ENCODE results near the gene TMEM242. TPM values are rescaled to one million over a fixed set of nuclear protein-coding genes. Genes with fewer than 3 reads are reported as not detected.
"Not testable (repeated sequence)": the region's sequence is repeated elsewhere in the genome, so short reads cannot be mapped to it uniquely, and the experiment has no call there.

TMEM242 gene
- 10.1 and 10.7 TPM in 2 replicates for total RNA-seq

- Mint-ChIP-seq H3K9me3 (no peaks in the 10 kb centered on the region), H3K36me3 (ENCODE audit: low read depth) (peaks cover 18% of the 10 kb centered on the region), H3K27me3 (peaks cover 21% of the 10 kb centered on the region), H3K4me1 (peaks cover 39% of the 10 kb centered on the region), H3K27ac (peak within 1 kb of the TSS; percentile 92), H3K4me3 (peak within 1 kb of the TSS; percentile 94)
- intact Hi-C loops (cut with micrococcal nuclease) = loop anchor here (1.0 to 10.0 kb wide), 7 partner anchors 45 to 621 kb away; no protein-coding TSS in a partner anchor
- DNase-seq = peak; percentile 97
These were observed at the start of gene TMEM242 for GRCh38 chr6:157323255-157323965. Gene TMEM242, minus strand, starts transcription at chr6:157323519. Its CDS starts 20 bp downstream, at chr6:157323499.

GRCh38 chr6:157372501-157373280, 49.4 kb upstream of the TMEM242 start:
- intact Hi-C loops (cut with micrococcal nuclease) = no loop called here

GRCh38 chr6:157370755-157371154, 47.4 kb upstream of the TMEM242 start:
- no peaks in the 10 kb centered on the region for H3K36me3 Mint-ChIP-seq (ENCODE audit: low read depth)
- peaks cover 57% of the 10 kb centered on the region for H3K27me3 Mint-ChIP-seq
- peaks cover 16% of the 10 kb centered on the region for H3K4me1 Mint-ChIP-seq
- H3K27ac Mint-ChIP-seq = no peak overlapping the region
- H3K4me3 Mint-ChIP-seq = no peak overlapping the region
- intact Hi-C loops (cut with micrococcal nuclease) = loop anchor here (1.0 kb wide), 1 partner anchor 10 kb away; no protein-coding TSS in a partner anchor
- DNase-seq = no peak
- H3K9me3 Mint-ChIP-seq = no peaks in the 10 kb centered on the region

More at GRCh38 chr6:157372501-157373280, 49.4 kb upstream of the TMEM242 start:
- Mint-ChIP-seq H3K9me3 (no peaks in the 10 kb centered on the region), H3K36me3 (ENCODE audit: low read depth) (no peaks in the 10 kb centered on the region), H3K4me3 (no peak overlapping the region), H3K4me1 (peaks cover 28% of the 10 kb centered on the region), H3K27ac (no peak overlapping the region), H3K27me3 (peaks cover 52% of the 10 kb centered on the region)
- DNase-seq = no peak

GRCh38 chr6:157368359-157369049, 45.2 kb upstream of the TMEM242 start:
- Mint-ChIP-seq H3K4me1 (peaks cover 16% of the 10 kb centered on the region), H3K4me3 (no peak overlapping the region), H3K27ac (no peak overlapping the region), H3K9me3 (no peaks in the 10 kb centered on the region), H3K36me3 (ENCODE audit: low read depth) (no peaks in the 10 kb centered on the region), H3K27me3 (peaks cover 59% of the 10 kb centered on the region)
- no peak for DNase-seq
- intact Hi-C loops (cut with micrococcal nuclease) = loop anchor here (1.0 to 2.0 kb wide), 4 partner anchors 46 to 168 kb away; partner anchors contain the start of gene TMEM242

GRCh38 chr6:157366648-157367047, 43.3 kb upstream of the TMEM242 start:
- Mint-ChIP-seq H3K9me3 (no peaks in the 10 kb centered on the region), H3K27ac (no peak overlapping the region), H3K36me3 (ENCODE audit: low read depth) (no peaks in the 10 kb centered on the region), H3K27me3 (peaks cover 48% of the 10 kb centered on the region), H3K4me1 (peaks cover 16% of the 10 kb centered on the region), H3K4me3 (no peak overlapping the region)
- no peak for DNase-seq
- intact Hi-C loops (cut with micrococcal nuclease) = no loop called here

GRCh38 chr6:157364705-157365104, 41.4 kb upstream of the TMEM242 start:
- intact Hi-C loops (cut with micrococcal nuclease) = no loop called here
- peaks cover 46% of the 10 kb centered on the region for H3K27me3 Mint-ChIP-seq

GRCh38 chr6:157361886-157362285, 38.6 kb upstream of the TMEM242 start:
- Mint-ChIP-seq H3K36me3 (ENCODE audit: low read depth) (no peaks in the 10 kb centered on the region), H3K27ac (no peak overlapping the region), H3K4me1 (no peaks in the 10 kb centered on the region), H3K4me3 (no peak overlapping the region), H3K9me3 (no peaks in the 10 kb centered on the region), H3K27me3 (peaks cover 44% of the 10 kb centered on the region)
- intact Hi-C loops (cut with micrococcal nuclease) = no loop called here
- no peak for DNase-seq

More at GRCh38 chr6:157364705-157365104, 41.4 kb upstream of the TMEM242 start:
- DNase-seq = no peak
- no peaks in the 10 kb centered on the region for H3K9me3 Mint-ChIP-seq
- no peak overlapping the region for H3K4me3 Mint-ChIP-seq
- H3K4me1 Mint-ChIP-seq = peaks cover 13% of the 10 kb centered on the region
- no peak overlapping the region for H3K27ac Mint-ChIP-seq
- H3K36me3 Mint-ChIP-seq (ENCODE audit: low read depth) = no peaks in the 10 kb centered on the region

GRCh38 chr6:157358287-157358686, 35.0 kb upstream of the TMEM242 start:
- intact Hi-C loops (cut with micrococcal nuclease) = no loop called here
- H3K27me3 Mint-ChIP-seq = peaks cover 46% of the 10 kb centered on the region

GRCh38 chr6:157346373-157346772, 23.1 kb upstream of the TMEM242 start:
- no peak for DNase-seq
- intact Hi-C loops (cut with micrococcal nuclease) = no loop called here
- H3K36me3 Mint-ChIP-seq (ENCODE audit: low read depth) = no peaks in the 10 kb centered on the region
- H3K27ac Mint-ChIP-seq = no peak overlapping the region
- no peaks in the 10 kb centered on the region for H3K4me1 Mint-ChIP-seq
- H3K27me3 Mint-ChIP-seq = peaks cover 61% of the 10 kb centered on the region
- peaks cover 4% of the 10 kb centered on the region for H3K9me3 Mint-ChIP-seq
- H3K4me3 Mint-ChIP-seq = no peak overlapping the region

More at GRCh38 chr6:157358287-157358686, 35.0 kb upstream of the TMEM242 start:
- no peaks in the 10 kb centered on the region for H3K4me1 Mint-ChIP-seq
- no peaks in the 10 kb centered on the region for H3K36me3 Mint-ChIP-seq (ENCODE audit: low read depth)
- no peak overlapping the region for H3K27ac Mint-ChIP-seq
- H3K4me3 Mint-ChIP-seq = no peak overlapping the region
- DNase-seq = no peak
- H3K9me3 Mint-ChIP-seq = no peaks in the 10 kb centered on the region

GRCh38 chr6:157343732-157344131, 20.4 kb upstream of the TMEM242 start:
- intact Hi-C loops (cut with micrococcal nuclease) = no loop called here
- Mint-ChIP-seq H3K4me3 (no peak overlapping the region), H3K9me3 (no peaks in the 10 kb centered on the region), H3K4me1 (no peaks in the 10 kb centered on the region), H3K36me3 (ENCODE audit: low read depth) (no peaks in the 10 kb centered on the region), H3K27ac (no peak overlapping the region), H3K27me3 (peaks cover 65% of the 10 kb centered on the region)
- DNase-seq = no peak

- H3K27ac Mint-ChIP-seq = no peak overlapping the region
- peaks cover 53% of the 10 kb centered on the region for H3K27me3 Mint-ChIP-seq
- no peaks in the 10 kb centered on the region for H3K9me3 Mint-ChIP-seq
- DNase-seq = no peak
- H3K4me3 Mint-ChIP-seq = no peak overlapping the region
- intact Hi-C loops (cut with micrococcal nuclease) = no loop called here
- H3K4me1 Mint-ChIP-seq = no peaks in the 10 kb centered on the region
- no peaks in the 10 kb centered on the region for H3K36me3 Mint-ChIP-seq (ENCODE audit: low read depth)
These were observed 16.1 kb upstream of the TMEM242 start for GRCh38 chr6:157339432-157339831.

GRCh38 chr6:157337751-157338150, 14.4 kb upstream of the TMEM242 start:
- Mint-ChIP-seq H3K27ac (no peak overlapping the region), H3K9me3 (no peaks in the 10 kb centered on the region), H3K4me1 (no peaks in the 10 kb centered on the region), H3K36me3 (ENCODE audit: low read depth) (no peaks in the 10 kb centered on the region), H3K4me3 (no peak overlapping the region), H3K27me3 (peaks cover 55% of the 10 kb centered on the region)
- intact Hi-C loops (cut with micrococcal nuclease) = no loop called here
- DNase-seq = no peak

- H3K36me3 Mint-ChIP-seq (ENCODE audit: low read depth); DNase-seq; intact Hi-C loops (cut with micrococcal nuclease); H3K4me3 Mint-ChIP-seq; H3K4me1 Mint-ChIP-seq; H3K9me3 Mint-ChIP-seq; H3K27ac Mint-ChIP-seq: not testable (repeated sequence)
- H3K27me3 Mint-ChIP-seq = peaks cover 56% of the 10 kb centered on the region
These were observed 14.0 kb upstream of the TMEM242 start for GRCh38 chr6:157337276-157337675.

All from activated CD4-positive, alpha-beta T cell treated with anti-CD3 and anti-CD28 coated beads, Interleukin-2, amount 10 ng/mL, durations not matched to agents 24 days and 14 days (primary cell).